Lower leg skin (tissue), 4 donors: Measurements from ENCODE around the gene KIF21B. TPM values are rescaled to one million over a fixed set of nuclear protein-coding genes. Genes with fewer than 3 reads are reported as not detected.

Experiments
- DNase-seq, 2 donors: peaks; one replicate each; pipeline ENCODE4 v3.0.0-alpha.2; 2019; ENCODE audit warnings: low spot score in 2 of 2
- H3K4me3 ChIP-seq: fragments of 200-600 bp; sonication (generic); 2 replicates; pipeline ENCODE4 v1.5.1; 2017; ENCODE audit warnings: mild to moderate bottlenecking, low read depth; ENCODE audit not compliant: poor library complexity, severe bottlenecking
- POLR2A ChIP-seq, 2 donors: fragments of 450-650 bp; IDR thresholded peaks; one replicate each; pipeline ENCODE4 v1.6.1; 2016 to 2017; ENCODE audit warnings: antibody characterized with exemption in 2 of 2, mild to moderate bottlenecking in 1 of 2, moderate library complexity in 1 of 2
- WGBS, 2 donors: methylation state at CpG; one replicate each; pipeline ENCODE4 v1.1.5; 2018; 5-methylcytosine and 5-hydroxymethylcytosine counted together
- intact Hi-C: fragments of 100-400 bp; cut with DNase I; formaldehyde crosslinking; loops from one replicate; pipeline ENCODE4 v1.15.0; 2023; ENCODE audit warnings: low total_unique reads
- total RNA-seq, 4 donors: library from RNA; depleted of rRNA; stranded (reverse); fragments of >200 nt; gene quantifications; one replicate each; pipeline ENCODE4 v1.1.0, GENCODE V29; 2016
- TF ChIP-seq, protein P1 (sequence below), 3 donors: fragments of 450-650 bp; IDR thresholded peaks; one replicate each; pipeline ENCODE4 v1.5.1; 2016; ENCODE audit warnings: antibody characterized with exemption in 3 of 3, mild to moderate bottlenecking in 3 of 3, moderate library complexity in 2 of 3

KIF21B gene
- total RNA-seq, 4 donors from 2014 or later, result 0.38 to 1.6 (median 1.0) TPM

DNA sequence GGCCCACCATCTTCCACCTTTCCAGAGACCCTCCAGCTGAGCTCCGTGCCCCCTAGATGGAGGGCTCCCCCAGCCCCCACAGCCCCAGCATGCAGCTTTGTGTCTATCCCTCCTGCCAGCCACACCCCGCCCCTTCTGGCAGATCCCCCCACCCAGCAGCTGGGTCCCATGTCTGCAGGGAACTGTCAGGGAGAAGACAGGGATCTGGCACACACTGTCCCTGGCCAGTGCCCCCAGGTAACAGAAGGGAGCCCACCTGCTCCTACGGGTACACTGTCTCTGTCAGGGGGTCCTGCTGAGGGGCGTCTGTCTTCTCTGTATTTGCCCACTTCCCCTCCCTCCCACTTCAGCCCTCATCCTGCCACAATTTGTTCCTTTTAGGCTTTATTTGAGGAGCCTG is 11.2 kb upstream of the KIF21B start:
- WGBS, 2 donors, result 80 to 96% methylated on average over 2 to 4 of the region's 4 CpGs
- intact Hi-C loops, result no loop called here

DNA sequence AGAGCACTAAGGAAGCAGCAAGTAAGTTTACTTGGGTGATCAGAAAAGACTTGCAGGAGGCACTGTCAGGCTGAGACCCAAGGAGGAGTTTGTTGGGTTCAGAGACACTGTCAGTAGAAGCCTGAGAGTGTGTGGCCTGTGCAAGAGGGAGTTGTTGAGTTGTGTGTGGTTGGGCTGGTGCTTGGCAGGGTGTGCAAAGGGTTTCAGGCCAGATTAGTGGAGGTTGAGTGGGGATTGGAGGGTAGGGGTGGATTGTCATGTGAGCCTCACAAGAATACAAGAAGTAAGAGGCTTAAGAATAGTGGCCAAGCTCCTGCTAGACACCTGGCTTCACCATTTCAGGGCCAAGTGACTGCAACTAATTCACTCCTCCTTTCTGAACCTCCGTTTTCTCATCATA is 8.9 kb upstream of the KIF21B start:
- TF ChIP-seq POLR2A (IDR thresholded peaks at IDR 0.05), result no peak
- TF ChIP-seq, protein P1, sequence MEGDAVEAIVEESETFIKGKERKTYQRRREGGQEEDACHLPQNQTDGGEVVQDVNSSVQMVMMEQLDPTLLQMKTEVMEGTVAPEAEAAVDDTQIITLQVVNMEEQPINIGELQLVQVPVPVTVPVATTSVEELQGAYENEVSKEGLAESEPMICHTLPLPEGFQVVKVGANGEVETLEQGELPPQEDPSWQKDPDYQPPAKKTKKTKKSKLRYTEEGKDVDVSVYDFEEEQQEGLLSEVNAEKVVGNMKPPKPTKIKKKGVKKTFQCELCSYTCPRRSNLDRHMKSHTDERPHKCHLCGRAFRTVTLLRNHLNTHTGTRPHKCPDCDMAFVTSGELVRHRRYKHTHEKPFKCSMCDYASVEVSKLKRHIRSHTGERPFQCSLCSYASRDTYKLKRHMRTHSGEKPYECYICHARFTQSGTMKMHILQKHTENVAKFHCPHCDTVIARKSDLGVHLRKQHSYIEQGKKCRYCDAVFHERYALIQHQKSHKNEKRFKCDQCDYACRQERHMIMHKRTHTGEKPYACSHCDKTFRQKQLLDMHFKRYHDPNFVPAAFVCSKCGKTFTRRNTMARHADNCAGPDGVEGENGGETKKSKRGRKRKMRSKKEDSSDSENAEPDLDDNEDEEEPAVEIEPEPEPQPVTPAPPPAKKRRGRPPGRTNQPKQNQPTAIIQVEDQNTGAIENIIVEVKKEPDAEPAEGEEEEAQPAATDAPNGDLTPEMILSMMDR (IDR thresholded peaks at IDR 0.05), result no peak
- intact Hi-C loops, result no loop called here
- DNase-seq, result no peak
- 91 to 93% methylated on average over 1 of the region's 1 CpG for WGBS, 2 donors
- H3K4me3 ChIP-seq, result no peak overlapping the region

More for the DNA sequence above, 11.2 kb upstream of the KIF21B start:
- TF ChIP-seq, protein P1 (IDR thresholded peaks at IDR 0.05), result no peak
- TF ChIP-seq POLR2A (IDR thresholded peaks at IDR 0.05), result no peak
- no peak for DNase-seq
- H3K4me3 ChIP-seq, result no peak overlapping the region

DNA sequence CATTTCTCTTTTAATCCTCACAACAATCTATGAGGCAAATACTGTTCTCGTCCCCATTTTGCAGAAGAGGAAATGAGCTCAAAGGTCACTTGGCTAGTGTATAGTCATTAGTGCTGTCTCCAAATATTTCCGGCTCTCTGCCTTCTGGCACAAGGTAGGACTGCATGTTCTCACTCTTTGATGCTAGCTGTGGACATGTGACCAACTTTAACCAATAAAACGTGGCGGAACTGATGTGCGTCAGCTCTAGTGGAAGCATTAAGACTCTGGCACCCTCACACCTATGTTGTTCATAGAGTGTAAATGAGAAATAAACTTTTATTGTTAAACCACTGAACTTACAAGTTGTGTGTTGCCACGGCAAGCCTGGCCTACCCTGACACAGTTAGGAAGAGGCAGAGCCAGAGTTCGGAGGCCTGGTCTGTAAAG is 5.0 kb upstream of the KIF21B start:
- whole genome bisulfite sequencing, 2 donors, result 72 to 77% methylated on average over 7 of the region's 7 CpGs
- intact Hi-C loops, result no loop called here
- H3K4me3 ChIP-seq, result no peak overlapping the region
- TF ChIP-seq, protein P1 (IDR thresholded peaks at IDR 0.05), result no peak
- TF ChIP-seq POLR2A (IDR thresholded peaks at IDR 0.05), result no peak
- DNase-seq, result peak in 1 of 2 donors; percentile 77

DNA sequence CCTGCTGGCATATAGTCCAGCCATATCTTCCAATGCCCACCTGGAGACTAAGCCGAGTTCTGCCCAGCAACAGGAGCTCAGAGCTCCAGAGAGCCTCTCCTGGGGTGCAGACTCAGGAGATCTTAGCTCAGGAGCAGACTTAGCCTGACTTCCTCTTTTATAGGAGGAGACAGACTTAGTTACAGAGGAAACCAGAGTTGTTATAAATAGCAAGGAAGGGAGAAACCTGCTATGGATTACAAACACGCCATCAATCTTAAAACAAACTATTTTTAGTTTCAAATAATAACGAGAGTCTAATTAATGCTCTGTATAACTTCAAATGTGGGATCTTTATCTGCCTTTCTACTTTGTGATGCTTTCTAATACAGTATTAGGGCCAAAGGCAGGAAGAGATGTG is 3.3 kb upstream of the KIF21B start:
- no peak for DNase-seq
- intact Hi-C loops, result no loop called here
- 39 to 50% methylated on average over 3 of the region's 3 CpGs for WGBS, 2 donors
- no peak for TF ChIP-seq POLR2A (IDR thresholded peaks at IDR 0.05)
- TF ChIP-seq, protein P1 (IDR thresholded peaks at IDR 0.05), result no peak
- H3K4me3 ChIP-seq, result no peak overlapping the region

DNA sequence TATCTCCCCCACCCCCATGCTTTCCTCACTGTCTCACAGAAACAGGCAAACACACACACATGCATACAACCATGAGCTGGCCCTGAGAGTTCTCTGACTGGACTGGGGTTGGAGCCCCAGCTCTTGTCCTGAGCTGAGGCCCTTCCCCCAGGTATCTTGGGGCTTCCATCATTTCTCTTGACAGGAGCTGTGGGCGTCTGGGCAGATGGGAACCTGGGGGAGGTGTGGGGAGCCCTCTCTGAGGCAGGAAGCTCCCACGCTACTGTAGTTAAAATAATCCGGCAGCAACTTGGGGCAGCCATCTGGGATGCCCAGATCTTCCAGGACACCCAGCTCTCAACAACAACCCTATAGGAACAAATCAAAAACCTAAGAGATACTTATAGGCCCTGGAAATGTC is 2.7 kb upstream of the KIF21B start:
- intact Hi-C loops, result no loop called here
- no peak for DNase-seq
- WGBS, 2 donors, result 83 to 87% methylated on average over 3 of the region's 3 CpGs
- TF ChIP-seq POLR2A (IDR thresholded peaks at IDR 0.05), result no peak
- TF ChIP-seq, protein P1 (IDR thresholded peaks at IDR 0.05), result no peak
- no peak overlapping the region for H3K4me3 ChIP-seq

DNA sequence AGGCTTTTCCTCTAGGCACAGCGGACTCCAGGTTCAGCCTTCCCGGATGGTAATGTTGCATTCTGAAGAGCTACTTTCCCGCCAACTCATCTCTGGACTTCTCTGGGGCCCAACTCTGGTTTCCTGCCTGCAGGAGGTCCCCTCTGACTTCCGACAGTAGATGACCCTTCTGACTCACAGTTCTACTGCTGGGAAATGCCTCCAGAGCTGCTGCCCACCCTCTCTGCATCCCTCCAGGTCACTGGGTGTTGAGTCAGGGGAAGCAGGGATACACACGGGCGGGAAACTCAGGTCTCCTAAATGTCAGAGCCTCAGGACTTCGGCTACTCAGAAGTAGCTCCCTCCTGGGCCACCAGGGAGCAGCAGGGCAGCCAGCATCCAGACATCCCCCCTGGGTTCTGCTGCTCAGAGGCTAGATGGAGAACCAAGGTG is 2.1 kb upstream of the KIF21B start:
- TF ChIP-seq POLR2A (IDR thresholded peaks at IDR 0.05), result no peak
- no peak overlapping the region for H3K4me3 ChIP-seq
- WGBS, 2 donors, result 82 to 85% methylated on average over 7 of the region's 7 CpGs
- DNase-seq, result no peak
- intact Hi-C loops, result no loop called here
